ENCODE results near the gene WNK2.

- TF ChIP-seq CTCF (IDR thresholded peaks at IDR 0.05; ENCODE audit: insufficient read depth, low read depth, low read length) (no peak), EZH2 (IDR thresholded peaks at IDR 0.05; ENCODE audit: insufficient read depth, low read length) (no peak)
Measured at GRCh38 chr9:93253633-93254032, 69.7 kb downstream of the WNK2 start.
